ENCODE results near the gene KLHL2. TPM values are rescaled to one million over a fixed set of nuclear protein-coding genes. Genes with fewer than 3 reads are reported as not detected.

The KLHL2 gene
- total RNA-seq, 1 donor from 2014 or later: 22.1 TPM

- Mint-ChIP-seq H3K4me1 (ENCODE audit: low read depth) (no peaks in the 10 kb centered on the region), H3K4me3 (ENCODE audit: low read depth) (no peak overlapping the region), H3K36me3 (ENCODE audit: insufficient read depth) (no peaks in the 10 kb centered on the region)
Measured at GRCh38 chr4:165364452-165365080, 157.2 kb downstream of the KLHL2 start.

GRCh38 chr4:165367040-165367439 lies 159.7 kb downstream of the KLHL2 start:
- no peaks in the 10 kb centered on the region for H3K27me3 Mint-ChIP-seq

More at GRCh38 chr4:165364452-165365080, 157.2 kb downstream of the KLHL2 start:
- H3K27me3 Mint-ChIP-seq: peaks cover 5% of the 10 kb centered on the region
- H3K27ac Mint-ChIP-seq: no peak overlapping the region
- no peaks in the 10 kb centered on the region for H3K9me3 Mint-ChIP-seq (ENCODE audit: low read depth)
- no peak for DNase-seq (ENCODE audit: low spot score, unreplicated experiment)
- no peak for TF ChIP-seq CTCF (IDR thresholded peaks at IDR 0.05; ENCODE audit: unreplicated experiment)

GRCh38 chr4:165368114-165368513 lies 160.8 kb downstream of the KLHL2 start:
- Mint-ChIP-seq H3K36me3 (ENCODE audit: insufficient read depth) (no peaks in the 10 kb centered on the region), H3K4me3 (ENCODE audit: low read depth) (no peak overlapping the region), H3K27me3 (no peaks in the 10 kb centered on the region), H3K9me3 (ENCODE audit: low read depth) (no peaks in the 10 kb centered on the region), H3K4me1 (ENCODE audit: low read depth) (no peaks in the 10 kb centered on the region), H3K27ac (no peak overlapping the region)
- TF ChIP-seq CTCF (IDR thresholded peaks at IDR 0.05; ENCODE audit: unreplicated experiment): no peak
- no peak for DNase-seq (ENCODE audit: low spot score, unreplicated experiment)

More at GRCh38 chr4:165367040-165367439, 159.7 kb downstream of the KLHL2 start:
- Mint-ChIP-seq H3K36me3 (ENCODE audit: insufficient read depth) (no peaks in the 10 kb centered on the region), H3K9me3 (ENCODE audit: low read depth) (no peaks in the 10 kb centered on the region), H3K27ac (no peak overlapping the region), H3K4me3 (ENCODE audit: low read depth) (no peak overlapping the region), H3K4me1 (ENCODE audit: low read depth) (no peaks in the 10 kb centered on the region)
- DNase-seq (ENCODE audit: low spot score, unreplicated experiment): no peak
- TF ChIP-seq CTCF (IDR thresholded peaks at IDR 0.05; ENCODE audit: unreplicated experiment): no peak

- Mint-ChIP-seq H3K27me3 (no peaks in the 10 kb centered on the region), H3K9me3 (ENCODE audit: low read depth) (no peaks in the 10 kb centered on the region), H3K4me1 (ENCODE audit: low read depth) (no peaks in the 10 kb centered on the region), H3K4me3 (ENCODE audit: low read depth) (no peak overlapping the region), H3K27ac (no peak overlapping the region), H3K36me3 (ENCODE audit: insufficient read depth) (no peaks in the 10 kb centered on the region)
- no peak for DNase-seq (ENCODE audit: low spot score, unreplicated experiment)
- no peak for TF ChIP-seq CTCF (IDR thresholded peaks at IDR 0.05; ENCODE audit: unreplicated experiment)
Measured at GRCh38 chr4:165368567-165368966, 161.2 kb downstream of the KLHL2 start.

- TF ChIP-seq CTCF (IDR thresholded peaks at IDR 0.05; ENCODE audit: unreplicated experiment): no peak
- Mint-ChIP-seq H3K36me3 (ENCODE audit: insufficient read depth) (no peaks in the 10 kb centered on the region), H3K27me3 (no peaks in the 10 kb centered on the region), H3K4me3 (ENCODE audit: low read depth) (no peak overlapping the region), H3K9me3 (ENCODE audit: low read depth) (no peaks in the 10 kb centered on the region), H3K27ac (no peak overlapping the region), H3K4me1 (ENCODE audit: low read depth) (no peaks in the 10 kb centered on the region)
- no peak for DNase-seq (ENCODE audit: low spot score, unreplicated experiment)
Measured at GRCh38 chr4:165369522-165369921, 162.2 kb downstream of the KLHL2 start.
